ENCODE data around the gene ST7L. TPM values are rescaled to one million over a fixed set of nuclear protein-coding genes. Genes with fewer than 3 reads are reported as not detected.

The ST7L gene
- total RNA-seq, 1 experiment from 2014 or later: 18.0 TPM

- TF ChIP-seq RORB (CRISPR knock-in tag; IDR thresholded peaks at IDR 0.05) (no peak), ATF1 (CRISPR knock-in tag; IDR thresholded peaks at IDR 0.05) (no peak), CTCF (IDR thresholded peaks at IDR 0.05) (no peak), KAT7 (CRISPR knock-in tag; IDR thresholded peaks at IDR 0.05; ENCODE audit: borderline replicate concordance) (0 out of 2 replicates have a peak, but pooled peaks have one; percentile 64), E2F4 (CRISPR knock-in tag; IDR thresholded peaks at IDR 0.05; ENCODE audit: borderline replicate concordance, low read depth) (no peak), JUN (CRISPR knock-in tag; IDR thresholded peaks at IDR 0.05) (0 out of 2 replicates have a peak, but pooled peaks have one; percentile 77), JAZF1 (CRISPR knock-in tag; IDR thresholded peaks at IDR 0.05) (no peak), CDX4 (CRISPR knock-in tag; IDR thresholded peaks at IDR 0.05; ENCODE audit: borderline replicate concordance) (no peak), TP53 (CRISPR knock-in tag; IDR thresholded peaks at IDR 0.05) (no peak), FOXK1 (CRISPR knock-in tag; IDR thresholded peaks at IDR 0.05) (peak; percentile 72), TEAD4 (CRISPR knock-in tag; IDR thresholded peaks at IDR 0.05) (no peak), ATF3 (CRISPR knock-in tag; conservative IDR thresholded peaks at IDR 0.05) (no peak), SMAD4 (CRISPR knock-in tag; IDR thresholded peaks at IDR 0.05) (no peak), USF2 (CRISPR knock-in tag; IDR thresholded peaks at IDR 0.05) (no peak), ZNF317 (CRISPR knock-in tag; IDR thresholded peaks at IDR 0.05; ENCODE audit: borderline replicate concordance, low read depth) (no peak)
Measured at GRCh38 chr1:112618721-112619517, at the start of gene ST7L (continued).

GRCh38 chr1:112666946-112667345, 48.0 kb upstream of the ST7L start:
- no peak for DNase-seq (ENCODE audit: low spot score)
- TF ChIP-seq ZNF425 (CRISPR knock-in tag; conservative IDR thresholded peaks at IDR 0.05) (no peak), FOXP1 (CRISPR knock-in tag; IDR thresholded peaks at IDR 0.05; ENCODE audit: borderline replicate concordance) (no peak), ATF2 (CRISPR knock-in tag; IDR thresholded peaks at IDR 0.05; ENCODE audit: borderline replicate concordance, low read depth) (no peak), CREB1 (CRISPR knock-in tag; IDR thresholded peaks at IDR 0.05) (no peak), ATF6 (CRISPR knock-in tag; IDR thresholded peaks at IDR 0.05) (no peak), CDX4 (CRISPR knock-in tag; IDR thresholded peaks at IDR 0.05; ENCODE audit: borderline replicate concordance) (no peak), IRF1 (CRISPR knock-in tag; IDR thresholded peaks at IDR 0.05) (no peak), EMX1 (CRISPR knock-in tag; IDR thresholded peaks at IDR 0.05) (no peak), ETV6 (CRISPR knock-in tag; IDR thresholded peaks at IDR 0.05) (no peak), CBFB (CRISPR knock-in tag; IDR thresholded peaks at IDR 0.05; ENCODE audit: low read depth) (no peak)

More at GRCh38 chr1:112666946-112667345, 48.0 kb upstream of the ST7L start:
- Mint-ChIP-seq H3K4me3 (no peak overlapping the region), H3K27me3 (ENCODE audit: low read depth) (no peaks in the 10 kb centered on the region), H3K36me3 (peaks cover 71% of the 10 kb centered on the region), H3K4me1 (peaks cover 26% of the 10 kb centered on the region), H3K27ac (no peak overlapping the region), H3K9me3 (no peaks in the 10 kb centered on the region)
- POLR2A ChIA-PET: no interaction called here
- ATAC-seq: no peak
- CTCF ChIA-PET: no interaction called here

All from WTC11 (cell line).